ENCODE measurements around the gene PLCB3. TPM values are rescaled to one million over a fixed set of nuclear protein-coding genes. Genes with fewer than 3 reads are reported as not detected.

The PLCB3 gene
- total RNA-seq, 4 donors from 2014 or later = 33.3 to 46.9 (median 36.3) TPM

- Histone ChIP-seq H3K4me3 (no peak overlapping the region), H3K4me1 (no peaks in the 10 kb centered on the region), H3K36me3 (peaks cover 94% of the 10 kb centered on the region), H3K9me3 (no peaks in the 10 kb centered on the region), H3K27ac (no peak overlapping the region), H3K27me3 (no peaks in the 10 kb centered on the region)
- 80% methylated on average over 4 of the region's 4 CpGs for WGBS
- DNase-seq (ENCODE audit: low spot score in 2 of 2) = no peak
- no peak for TF ChIP-seq POLR2A (IDR thresholded peaks at IDR 0.05)
- no peak for TF ChIP-seq CTCF (IDR thresholded peaks at IDR 0.05)
- no peak for TF ChIP-seq POLR2AphosphoS5 (IDR thresholded peaks at IDR 0.05)
- TF ChIP-seq EP300 (IDR thresholded peaks at IDR 0.05) = no peak
Observed at GRCh38 chr11:64259533-64260067, 8.3 kb downstream of the PLCB3 start.

GRCh38 chr11:64260147-64260708, 8.9 kb downstream of the PLCB3 start:
- no peaks in the 10 kb centered on the region for H3K4me1 ChIP-seq
- no peak overlapping the region for H3K4me3 ChIP-seq
- TF ChIP-seq EP300 (IDR thresholded peaks at IDR 0.05) (no peak), POLR2AphosphoS5 (IDR thresholded peaks at IDR 0.05) (no peak), CTCF (IDR thresholded peaks at IDR 0.05) (no peak), POLR2A (IDR thresholded peaks at IDR 0.05) (no peak)
- DNase-seq (ENCODE audit: low spot score in 2 of 2) = no peak
- H3K36me3 ChIP-seq = peaks cover 95% of the 10 kb centered on the region
- H3K27ac ChIP-seq = no peak overlapping the region
- 94% methylated on average over 6 of the region's 6 CpGs for WGBS
- no peaks in the 10 kb centered on the region for H3K27me3 ChIP-seq
- H3K9me3 ChIP-seq = no peaks in the 10 kb centered on the region

- Histone ChIP-seq H3K9me3 (no peaks in the 10 kb centered on the region), H3K27me3 (no peaks in the 10 kb centered on the region), H3K4me3 (no peak overlapping the region), H3K36me3 (peaks cover 93% of the 10 kb centered on the region), H3K27ac (no peak overlapping the region), H3K4me1 (no peaks in the 10 kb centered on the region)
- no peak for DNase-seq (ENCODE audit: low spot score in 2 of 2)
- WGBS = 89% methylated on average over 13 of the region's 18 CpGs
- TF ChIP-seq CTCF (IDR thresholded peaks at IDR 0.05) (no peak), EP300 (IDR thresholded peaks at IDR 0.05) (no peak)
Observed at GRCh38 chr11:64261556-64262080, 10.3 kb downstream of the PLCB3 start.

GRCh38 chr11:64262271-64263002, 11.1 kb downstream of the PLCB3 start:
- 93% methylated on average over 17 of the region's 42 CpGs for WGBS
- peaks cover 86% of the 10 kb centered on the region for H3K36me3 ChIP-seq

More at GRCh38 chr11:64262271-64263002, 11.1 kb downstream of the PLCB3 start:
- no peak overlapping the region for H3K4me3 ChIP-seq
- no peak overlapping the region for H3K27ac ChIP-seq
- H3K4me1 ChIP-seq = peaks cover 6% of the 10 kb centered on the region
- no peaks in the 10 kb centered on the region for H3K9me3 ChIP-seq
- no peak for TF ChIP-seq CTCF (IDR thresholded peaks at IDR 0.05)
- TF ChIP-seq EP300 (IDR thresholded peaks at IDR 0.05) = no peak
- TF ChIP-seq POLR2AphosphoS5 (IDR thresholded peaks at IDR 0.05) = no peak
- no peak for TF ChIP-seq POLR2A (IDR thresholded peaks at IDR 0.05)
- no peaks in the 10 kb centered on the region for H3K27me3 ChIP-seq
- DNase-seq (ENCODE audit: low spot score in 2 of 2) = no peak

Measured in suprapubic skin (tissue), 4 donors.